Measurements from ENCODE around the gene ENPP6.
"Not testable (repeated sequence)": the region's sequence is repeated elsewhere in the genome, so short reads cannot be mapped to it uniquely, and the experiment has no call there.

Gene ENPP6

GRCh38 chr4:184066584-184067300, 150.9 kb downstream of the ENPP6 start:
- DNase-seq (ENCODE audit: low read depth in 1 of 2, low spot score in 1 of 2) = no peak

GRCh38 chr4:184064877-184065276, 152.8 kb downstream of the ENPP6 start:
- DNase-seq (ENCODE audit: low read depth in 1 of 2, low spot score in 1 of 2) = no peak

- no peak for DNase-seq (ENCODE audit: low read depth in 1 of 2, low spot score in 1 of 2)
Measured at GRCh38 chr4:184062769-184063168, 154.9 kb downstream of the ENPP6 start.

GRCh38 chr4:184061582-184061981, 156.1 kb downstream of the ENPP6 start:
- DNase-seq (ENCODE audit: low read depth in 1 of 2, low spot score in 1 of 2) = no peak

- DNase-seq (ENCODE audit: low read depth in 1 of 2, low spot score in 1 of 2) = no peak
Measured at GRCh38 chr4:184059099-184059498, 158.6 kb downstream of the ENPP6 start.

- no peak for DNase-seq (ENCODE audit: low read depth in 1 of 2, low spot score in 1 of 2)
Measured at GRCh38 chr4:184058026-184058425, 159.6 kb downstream of the ENPP6 start.

GRCh38 chr4:184056877-184057276, 160.8 kb downstream of the ENPP6 start:
- no peak for DNase-seq (ENCODE audit: low read depth in 1 of 2, low spot score in 1 of 2)

GRCh38 chr4:184053434-184053833, 164.2 kb downstream of the ENPP6 start:
- DNase-seq (ENCODE audit: low read depth in 1 of 2, low spot score in 1 of 2) = no peak

GRCh38 chr4:184052616-184053015, 165.1 kb downstream of the ENPP6 start:
- no peak for DNase-seq (ENCODE audit: low read depth in 1 of 2, low spot score in 1 of 2)

- not testable (repeated sequence) for DNase-seq (ENCODE audit: low read depth in 1 of 2, low spot score in 1 of 2)
Measured at GRCh38 chr4:184051262-184051661, 166.4 kb downstream of the ENPP6 start.

GRCh38 chr4:184046148-184046547, 171.5 kb downstream of the ENPP6 start:
- no peak for DNase-seq (ENCODE audit: low read depth in 1 of 2, low spot score in 1 of 2)

GRCh38 chr4:184041156-184041555, 176.5 kb downstream of the ENPP6 start:
- no peak for DNase-seq (ENCODE audit: low read depth in 1 of 2, low spot score in 1 of 2)

GRCh38 chr4:184039963-184040383, 177.7 kb downstream of the ENPP6 start:
- no peak for DNase-seq (ENCODE audit: low read depth in 1 of 2, low spot score in 1 of 2)
